GF-D8 (cell line): ENCODE results near the gene ATG7.
"Not testable (repeated sequence)": the region's sequence is repeated elsewhere in the genome, so short reads cannot be mapped to it uniquely, and the experiment has no call there.

Source experiments
- DNase-seq: peaks from one replicate; lab custom pipeline; 2025; lab: John Stamatoyannopoulos, UW

Gene ATG7

GRCh38 chr3:11467875-11468274 lies 195.7 kb downstream of the ATG7 start:
- no peak for DNase-seq

GRCh38 chr3:11470031-11470853 lies 198.0 kb downstream of the ATG7 start:
- no peak for DNase-seq

DNA sequence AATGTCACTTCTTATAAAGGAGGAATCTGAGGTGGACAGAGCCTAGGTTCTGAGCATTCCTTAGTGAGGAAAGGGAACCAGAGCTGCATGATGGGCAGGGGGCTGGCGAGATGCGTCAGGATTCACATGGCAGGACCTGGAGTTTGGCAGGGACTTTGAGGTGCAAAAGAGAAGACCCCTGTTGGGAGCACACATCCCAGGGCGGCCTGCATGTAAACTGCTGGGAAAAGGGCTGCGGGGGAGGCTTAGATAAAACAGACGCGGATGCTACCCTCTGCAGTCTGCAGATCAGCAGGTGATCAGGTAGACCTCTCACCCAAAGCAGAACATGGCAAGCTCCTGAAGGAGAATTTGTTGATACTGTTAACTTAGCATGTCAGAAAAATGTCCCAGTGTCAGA lies 203.1 kb downstream of the ATG7 start:
- no peak for DNase-seq

GRCh38 chr3:11476735-11477144 lies 204.5 kb downstream of the ATG7 start:
- DNase-seq: no peak

- DNase-seq: no peak
Observed at GRCh38 chr3:11477407-11477911, 205.3 kb downstream of the ATG7 start.

DNA sequence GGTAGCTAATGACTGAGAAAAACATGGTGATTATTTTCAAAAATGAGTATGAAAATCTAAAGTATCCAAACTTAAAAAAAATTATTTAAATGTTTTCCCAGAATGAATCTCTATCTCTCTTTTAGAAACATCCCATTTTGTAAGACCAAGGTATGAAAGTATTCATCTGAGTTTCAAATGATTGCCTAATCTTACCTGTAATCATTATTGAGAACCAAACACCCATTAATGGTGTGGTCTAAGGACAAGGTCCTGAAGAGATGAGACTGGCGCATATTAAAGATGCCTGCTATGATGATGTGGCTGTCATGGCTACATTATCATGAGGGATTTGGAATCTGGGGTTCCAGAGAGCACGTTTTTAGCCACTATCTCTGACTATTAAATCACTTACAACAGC lies 206.0 kb downstream of the ATG7 start:
- no peak for DNase-seq

DNA sequence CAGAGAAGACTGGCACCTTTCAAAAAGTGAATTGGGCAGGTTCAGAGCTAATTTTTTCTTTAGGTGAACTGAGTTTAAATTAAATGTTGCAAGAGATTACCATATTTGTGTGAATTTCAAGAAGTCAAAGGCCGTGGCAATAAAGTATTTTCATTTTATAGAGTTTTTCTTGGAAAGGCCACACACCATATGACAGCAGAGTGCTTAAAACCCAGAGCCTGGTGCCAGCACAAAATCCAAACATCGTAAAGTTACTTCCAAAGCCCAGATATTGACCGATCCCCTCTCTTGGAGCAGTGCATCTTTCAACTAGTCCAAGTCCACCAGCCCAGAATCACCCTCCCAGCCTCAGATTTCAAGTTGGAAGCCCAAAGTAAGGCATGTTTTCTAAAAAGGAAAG lies 207.0 kb downstream of the ATG7 start:
- no peak for DNase-seq

- DNase-seq: no peak
Observed at GRCh38 chr3:11480663-11481298, 208.6 kb downstream of the ATG7 start.

DNA sequence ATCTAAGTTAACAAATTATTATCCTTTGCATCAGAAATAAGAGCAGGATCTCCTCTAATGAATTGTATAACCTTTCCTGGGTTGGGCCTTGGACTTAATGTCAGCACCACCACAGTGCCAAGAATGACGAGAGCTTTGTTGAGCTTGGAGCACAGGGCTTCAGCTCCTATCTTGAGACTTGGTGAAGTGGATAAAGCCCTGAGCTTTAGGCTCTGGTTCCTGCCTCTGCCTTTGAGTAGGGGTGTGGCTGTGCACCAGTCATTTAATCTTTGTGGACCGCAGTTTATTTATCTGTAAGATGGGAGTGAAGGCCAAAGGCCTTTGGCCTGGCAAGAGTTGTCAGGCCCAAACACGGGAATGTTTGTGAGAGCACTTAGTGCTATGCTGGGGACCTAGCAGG lies 209.4 kb downstream of the ATG7 start:
- no peak for DNase-seq

- DNase-seq: no peak
Observed at GRCh38 chr3:11482021-11482420, 209.8 kb downstream of the ATG7 start.

GRCh38 chr3:11488356-11488755 lies 216.2 kb downstream of the ATG7 start:
- DNase-seq: not testable (repeated sequence)

DNA sequence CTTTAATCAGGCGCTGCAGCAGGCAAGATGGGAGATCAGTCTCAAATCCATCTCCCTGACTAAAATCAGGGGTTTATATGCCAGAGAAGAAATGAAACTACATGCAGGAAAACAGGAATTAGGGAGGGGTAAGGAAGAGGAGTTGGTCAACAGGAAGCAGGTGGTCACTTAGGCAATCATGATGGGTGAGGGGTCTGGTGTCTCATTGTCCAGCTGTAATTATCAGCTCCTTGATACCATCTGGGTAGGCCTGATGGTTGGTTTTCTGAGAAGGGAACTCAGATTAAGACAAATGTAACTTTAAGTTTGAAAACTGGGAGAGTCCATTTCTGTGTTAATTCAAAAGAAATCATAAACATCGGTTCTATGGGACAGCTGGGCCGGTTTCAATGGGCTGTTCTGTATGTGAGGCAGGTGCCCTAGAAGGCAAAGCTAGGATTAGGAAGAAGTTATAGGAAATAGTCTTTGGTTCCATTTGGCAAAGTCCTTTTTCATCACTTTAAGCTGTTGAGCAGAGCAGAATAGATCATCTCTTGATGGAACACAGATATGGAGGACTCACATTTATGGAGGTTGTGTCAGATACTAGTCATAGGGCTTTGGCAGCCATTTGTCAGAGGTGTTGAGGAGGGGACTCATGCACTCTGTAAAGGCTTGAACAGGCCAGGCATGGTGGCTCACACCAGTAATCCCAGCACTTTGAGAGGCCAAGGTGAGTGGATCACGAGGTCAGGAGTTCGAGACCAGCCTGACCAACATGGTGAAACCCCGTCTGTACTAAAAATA lies 222.1 kb downstream of the ATG7 start:
- DNase-seq: no peak

GRCh38 chr3:11495948-11496557 lies 223.9 kb downstream of the ATG7 start:
- DNase-seq: no peak

GRCh38 chr3:11498177-11498576 lies 226.0 kb downstream of the ATG7 start:
- DNase-seq: no peak

- DNase-seq: no peak
Observed at GRCh38 chr3:11498646-11499045, 226.4 kb downstream of the ATG7 start.

- no peak for DNase-seq
Observed at GRCh38 chr3:11499144-11499543, 226.9 kb downstream of the ATG7 start.

DNA sequence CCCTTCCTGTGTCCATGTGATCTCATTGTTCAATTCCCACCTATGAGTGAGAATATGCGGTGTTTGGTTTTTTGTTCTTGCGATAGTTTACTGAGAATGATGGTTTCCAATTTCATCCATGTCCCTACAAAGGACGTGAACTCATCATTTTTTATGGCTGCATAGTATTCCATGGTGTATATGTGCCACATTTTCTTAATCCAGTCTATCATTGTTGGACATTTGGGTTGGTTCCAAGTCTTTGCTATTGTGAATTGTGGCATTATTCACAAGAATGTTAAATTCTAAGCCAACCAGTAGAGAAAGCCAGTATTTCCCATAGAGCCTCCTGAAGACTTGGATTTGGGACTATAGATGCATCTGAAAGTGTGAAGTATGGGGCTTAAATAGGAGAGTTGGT lies 230.2 kb downstream of the ATG7 start:
- DNase-seq: not testable (repeated sequence)

- DNase-seq: no peak
Observed at GRCh38 chr3:11507719-11508118, 235.5 kb downstream of the ATG7 start.

DNA sequence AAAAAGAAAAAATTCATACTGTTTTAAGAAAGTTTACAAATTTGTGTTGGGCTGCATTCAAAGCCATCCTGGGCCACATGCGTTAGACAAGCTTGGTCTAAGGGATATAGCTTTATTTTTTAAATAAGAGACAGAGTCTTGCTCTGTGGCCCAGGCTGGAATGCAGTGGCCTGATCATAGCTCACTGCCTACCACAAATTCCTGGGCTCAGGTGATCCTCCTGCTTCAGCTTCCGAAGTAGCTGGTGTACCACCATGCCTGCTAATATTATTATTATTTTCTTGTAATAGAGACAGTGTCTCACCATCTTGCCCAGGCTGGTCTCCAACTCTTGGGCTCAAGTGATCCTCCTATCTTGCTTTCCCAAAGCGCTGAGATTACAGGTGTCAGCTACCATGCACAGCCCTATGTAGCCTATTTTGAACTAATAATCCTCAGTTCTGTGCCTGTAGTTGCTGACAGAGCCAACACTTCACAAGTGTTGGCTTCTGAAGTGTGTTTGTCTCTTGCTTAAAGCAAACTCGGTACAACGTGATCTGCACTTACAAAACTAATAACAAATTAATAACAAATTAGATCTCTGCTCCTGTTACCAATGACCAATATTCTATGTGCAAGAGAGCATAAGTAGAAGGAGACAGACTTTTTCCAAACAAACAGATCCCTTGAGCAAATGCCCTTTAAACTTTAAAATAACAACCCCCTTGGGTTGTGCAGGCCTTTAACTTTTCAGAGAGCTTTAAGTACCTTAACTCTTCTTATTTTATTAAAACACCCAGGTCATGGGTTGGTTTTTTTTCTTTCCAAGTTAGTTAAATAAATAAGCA lies 236.4 kb downstream of the ATG7 start:
- no peak for DNase-seq

DNA sequence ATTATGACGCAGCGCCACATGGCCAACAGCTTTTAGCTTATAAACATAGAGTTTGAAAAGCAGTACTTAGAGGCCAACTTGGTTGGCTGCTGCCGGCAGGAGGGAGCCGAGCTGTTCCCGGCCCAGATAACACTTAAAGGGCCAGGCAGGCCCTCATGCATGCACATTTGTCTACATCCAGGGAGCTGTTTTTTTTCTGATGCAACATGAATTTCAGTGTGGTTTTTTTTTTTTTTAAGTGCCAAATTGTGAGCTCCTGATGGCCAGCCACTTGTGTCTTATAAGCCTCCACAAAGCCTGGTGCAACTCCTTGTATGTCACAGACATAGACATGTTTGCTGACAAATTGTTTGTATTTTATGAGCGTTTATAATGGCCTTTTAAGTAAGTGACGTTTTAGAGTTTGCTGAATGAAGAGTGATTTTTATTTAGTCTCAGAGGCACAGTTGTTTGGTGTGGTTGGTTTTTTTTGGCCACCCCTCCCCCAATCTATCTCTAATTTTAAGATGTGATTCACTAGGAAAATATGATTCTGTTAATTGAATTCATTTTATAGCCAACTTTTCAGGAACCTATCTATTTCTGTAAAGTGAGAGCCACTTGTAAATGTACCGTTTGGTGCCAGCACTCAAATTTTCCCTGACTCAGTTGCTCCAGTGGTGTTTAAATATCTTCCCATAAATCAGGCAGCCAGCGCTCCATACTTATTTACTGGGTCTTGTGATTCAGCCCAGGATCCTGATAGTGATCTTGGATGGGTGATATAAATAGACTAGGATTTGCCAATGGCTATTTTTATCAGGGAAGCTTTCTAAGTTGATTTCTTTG lies 237.2 kb downstream of the ATG7 start:
- no peak for DNase-seq

GRCh38 chr3:11510001-11510340 lies 237.8 kb downstream of the ATG7 start:
- DNase-seq: no peak
